Endothelial cell of umbilical vein (primary cell): Measurements from ENCODE around the gene GALK1.

ENCODE experiments used
- FOS ChIP-seq: IDR thresholded peaks from 2 replicates; pipeline ENCODE4 v1.6.1; 2011; ENCODE audit warnings: mild to moderate bottlenecking, low read length, moderate library complexity, borderline replicate concordance; ENCODE audit not compliant: insufficient read depth
- POLR2A ChIP-seq: IDR thresholded peaks from 2 replicates; pipeline ENCODE4 v1.6.1; 2012; ENCODE audit warnings: low read depth, mild to moderate bottlenecking, control low read depth, low read length
- POLR2AphosphoS5 ChIP-seq: IDR thresholded peaks from 2 replicates; pipeline ENCODE4 v1.6.1; 2012; ENCODE audit warnings: low read depth, mild to moderate bottlenecking, control low read depth, low read length, moderate library complexity; ENCODE audit not compliant: insufficient read depth
- TF ChIP-seq, protein P1 (sequence below), 2 donors: IDR thresholded peaks; 1 replicate in 1 of 2; 2 replicates in 1 of 2; pipeline ENCODE4 v1.5.1; 2011; ENCODE audit warnings: low read length in 2 of 2, mild to moderate bottlenecking in 2 of 2, moderate library complexity in 2 of 2, control low read depth in 1 of 2, inconsistent platforms in 1 of 2, low read depth in 1 of 2; ENCODE audit not compliant: insufficient read depth in 1 of 2; ENCODE audit errors: extremely low read depth in 1 of 2

DNA sequence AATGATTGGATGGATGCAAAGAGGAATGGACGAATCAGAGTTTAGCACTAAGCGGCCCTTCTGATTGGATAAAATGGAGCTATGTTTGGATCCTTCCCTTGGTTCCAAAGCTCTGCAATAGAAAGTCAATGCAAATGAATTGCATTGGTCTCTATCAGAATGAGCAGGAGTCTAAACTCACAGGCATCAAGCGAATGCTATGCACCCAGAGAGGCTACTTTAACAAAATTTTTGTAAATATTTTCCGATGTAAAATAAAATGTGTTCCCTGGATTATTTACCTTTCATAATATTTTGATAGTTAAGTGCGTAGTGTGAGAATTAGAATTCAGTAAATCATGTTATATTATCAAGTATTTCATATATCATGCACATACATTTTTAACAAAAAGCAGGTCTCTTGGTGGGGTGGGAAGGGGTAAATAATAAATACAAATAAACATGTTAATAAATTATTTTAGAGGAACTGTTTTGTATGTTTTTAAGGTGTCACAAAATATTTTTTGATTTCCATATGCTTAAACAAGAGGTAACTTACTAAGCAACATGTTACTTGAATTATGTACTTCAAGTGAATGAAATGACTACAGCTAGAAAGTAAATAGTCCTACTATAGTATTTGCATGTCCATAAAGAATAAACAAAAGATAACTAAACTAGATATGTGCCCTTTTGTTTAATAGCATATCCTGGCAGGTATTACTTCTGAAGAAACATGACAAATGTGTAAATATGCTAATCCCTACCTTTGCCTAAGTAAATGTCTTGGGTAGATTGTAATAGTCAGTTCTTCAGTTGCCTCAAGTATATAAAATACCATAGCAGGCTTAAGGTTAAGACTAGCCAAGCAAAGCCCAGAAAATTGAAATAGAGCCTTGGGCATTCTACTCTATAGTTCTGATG, 15.2 kb upstream of the GALK1 start:
- TF ChIP-seq POLR2A (no peak), POLR2AphosphoS5 (no peak), FOS (no peak)
- TF ChIP-seq, protein P1, sequence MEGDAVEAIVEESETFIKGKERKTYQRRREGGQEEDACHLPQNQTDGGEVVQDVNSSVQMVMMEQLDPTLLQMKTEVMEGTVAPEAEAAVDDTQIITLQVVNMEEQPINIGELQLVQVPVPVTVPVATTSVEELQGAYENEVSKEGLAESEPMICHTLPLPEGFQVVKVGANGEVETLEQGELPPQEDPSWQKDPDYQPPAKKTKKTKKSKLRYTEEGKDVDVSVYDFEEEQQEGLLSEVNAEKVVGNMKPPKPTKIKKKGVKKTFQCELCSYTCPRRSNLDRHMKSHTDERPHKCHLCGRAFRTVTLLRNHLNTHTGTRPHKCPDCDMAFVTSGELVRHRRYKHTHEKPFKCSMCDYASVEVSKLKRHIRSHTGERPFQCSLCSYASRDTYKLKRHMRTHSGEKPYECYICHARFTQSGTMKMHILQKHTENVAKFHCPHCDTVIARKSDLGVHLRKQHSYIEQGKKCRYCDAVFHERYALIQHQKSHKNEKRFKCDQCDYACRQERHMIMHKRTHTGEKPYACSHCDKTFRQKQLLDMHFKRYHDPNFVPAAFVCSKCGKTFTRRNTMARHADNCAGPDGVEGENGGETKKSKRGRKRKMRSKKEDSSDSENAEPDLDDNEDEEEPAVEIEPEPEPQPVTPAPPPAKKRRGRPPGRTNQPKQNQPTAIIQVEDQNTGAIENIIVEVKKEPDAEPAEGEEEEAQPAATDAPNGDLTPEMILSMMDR (IDR thresholded peaks at IDR 0.05; ENCODE audit: extremely low read depth in 1 of 2, insufficient read depth in 1 of 2, low read depth in 1 of 2, low read length in 2 of 2): no peak
